OCI-LY3 (cell line): Measurements from ENCODE around the gene MARK1.

Source experiments
- CTCF ChIP-seq: fragments of 200-600, 300-600 bp; sonication (generic); IDR thresholded peaks from 2 replicates; pipeline ENCODE4 v1.5.1; 2014; ENCODE audit warnings: antibody characterized with exemption, low read length, low read depth
- EZH2phosphoT487 ChIP-seq: fragments of 200-600 bp; shearing (Covaris generic); IDR thresholded peaks from 2 replicates; pipeline ENCODE4 v1.6.1; 2018; ENCODE audit warnings: antibody characterized with exemption, mixed run types, low read depth

GRCh38 chr1:220550811-220551399 is 23.0 kb downstream of the MARK1 start:
- no peak for TF ChIP-seq CTCF
- no peak for TF ChIP-seq EZH2phosphoT487
